T-helper 17 cell (primary cell): ENCODE results near the gene ATF7IP. TPM values are rescaled to one million over a fixed set of nuclear protein-coding genes. Genes with fewer than 3 reads are reported as not detected.

ENCODE experiments used
- ATAC-seq: fragments of 150-1000 bp; cut with Tn5 transposase; 2 replicates; pipeline ENCODE4 v1.10.0; 2021; ENCODE audit warnings: mild to moderate bottlenecking, moderate library complexity
- DNase-seq, 3 donors: peaks; one replicate each; pipeline versions ENCODE4 v3.0.0 to v3.0.0-alpha.2; 2020 to 2021
- H3K9me3 ChIP-seq: one replicate; pipeline ENCODE4 v1.7.0; 2013; ENCODE audit warnings: low read length, mild to moderate bottlenecking; ENCODE audit not compliant: control insufficient read depth, poor library complexity, severe bottlenecking
- H3K27ac Mint-ChIP-seq: one replicate; pipeline ENCODE4 v1.8.0; 2022; ENCODE audit warnings: mild to moderate bottlenecking, moderate library complexity, mixed read lengths
- H3K27me3 Mint-ChIP-seq: one replicate; pipeline ENCODE4 v1.8.0; 2022; ENCODE audit warnings: mixed read lengths
- H3K36me3 Mint-ChIP-seq: one replicate; pipeline ENCODE4 v1.8.0; 2022; ENCODE audit warnings: low read depth, mixed read lengths
- H3K4me1 Mint-ChIP-seq: one replicate; pipeline ENCODE4 v1.8.0; 2022; ENCODE audit warnings: mild to moderate bottlenecking, mixed read lengths
- H3K4me3 Mint-ChIP-seq: one replicate; pipeline ENCODE4 v1.8.0; 2022; ENCODE audit warnings: mild to moderate bottlenecking, moderate library complexity, mixed read lengths
- total RNA-seq, 4 donors: library from RNA in 2 of 4; stranded (reverse) in 2 of 4; gene quantifications; one replicate each; pipeline ENCODE4 v1.2.3 and lab custom pipeline; 2022 to 2026

Gene ATF7IP
- total RNA-seq, 2 donors from 2014 or later = 153 to 164 TPM

GRCh38 chr12:14410177-14410576 is 44.7 kb downstream of the ATF7IP start:
- peaks cover 26% of the 10 kb centered on the region for H3K4me1 Mint-ChIP-seq
- ATAC-seq (no peak), DNase-seq (no peak)
- peak overlapping the region; percentile 91 for H3K27ac Mint-ChIP-seq
- no peak overlapping the region for H3K4me3 Mint-ChIP-seq
- peaks cover 2% of the 10 kb centered on the region for H3K36me3 Mint-ChIP-seq
- no peaks in the 10 kb centered on the region for H3K9me3 ChIP-seq
- H3K27me3 Mint-ChIP-seq = no peaks in the 10 kb centered on the region

GRCh38 chr12:14410841-14411569 is 45.5 kb downstream of the ATF7IP start:
- peaks cover 28% of the 10 kb centered on the region for H3K4me1 Mint-ChIP-seq
- ATAC-seq = peak; percentile 91
- no peaks in the 10 kb centered on the region for H3K9me3 ChIP-seq
- no peak for DNase-seq
- peak overlapping the region; percentile 55 for H3K4me3 Mint-ChIP-seq
- no peaks in the 10 kb centered on the region for H3K27me3 Mint-ChIP-seq
- peaks cover 2% of the 10 kb centered on the region for H3K36me3 Mint-ChIP-seq
- peak overlapping the region; percentile 91 for H3K27ac Mint-ChIP-seq

- no peak for DNase-seq
- Mint-ChIP-seq H3K36me3 (no peaks in the 10 kb centered on the region), H3K27ac (peak overlapping the region; percentile 92), H3K4me1 (peaks cover 38% of the 10 kb centered on the region), H3K27me3 (no peaks in the 10 kb centered on the region), H3K4me3 (peak overlapping the region; percentile 62)
- H3K9me3 ChIP-seq = no peaks in the 10 kb centered on the region
- ATAC-seq = peak; percentile 77
Measured at GRCh38 chr12:14416658-14417057, 51.2 kb downstream of the ATF7IP start.

- Mint-ChIP-seq H3K27ac (peak overlapping the region; percentile 92), H3K4me1 (peaks cover 36% of the 10 kb centered on the region), H3K27me3 (no peaks in the 10 kb centered on the region), H3K36me3 (no peaks in the 10 kb centered on the region), H3K4me3 (peak overlapping the region; percentile 88)
- DNase-seq (peak; percentile 25 to 50 (median 31)), ATAC-seq (peak; percentile 76)
- no peaks in the 10 kb centered on the region for H3K9me3 ChIP-seq
Measured at GRCh38 chr12:14417715-14418114, 52.2 kb downstream of the ATF7IP start.

GRCh38 chr12:14418451-14418890 is 53.0 kb downstream of the ATF7IP start:
- no peaks in the 10 kb centered on the region for H3K9me3 ChIP-seq
- Mint-ChIP-seq H3K27me3 (no peaks in the 10 kb centered on the region), H3K27ac (peak overlapping the region; percentile 92), H3K4me1 (peaks cover 32% of the 10 kb centered on the region), H3K4me3 (peak overlapping the region; percentile 50), H3K36me3 (no peaks in the 10 kb centered on the region)
- ATAC-seq (peak; percentile 69), DNase-seq (no peak)

- no peak for DNase-seq
- ATAC-seq = no peak
- no peaks in the 10 kb centered on the region for H3K9me3 ChIP-seq
- Mint-ChIP-seq H3K36me3 (peaks cover 11% of the 10 kb centered on the region), H3K27me3 (no peaks in the 10 kb centered on the region), H3K4me3 (peak overlapping the region; percentile 25), H3K27ac (no peak overlapping the region), H3K4me1 (peaks cover 33% of the 10 kb centered on the region)
Measured at GRCh38 chr12:14422516-14423230, 57.2 kb downstream of the ATF7IP start.

GRCh38 chr12:14424545-14424944 is 59.1 kb downstream of the ATF7IP start:
- H3K27ac Mint-ChIP-seq = peak overlapping the region; percentile 71
- H3K36me3 Mint-ChIP-seq = peaks cover 15% of the 10 kb centered on the region
- H3K27me3 Mint-ChIP-seq = no peaks in the 10 kb centered on the region
- H3K4me3 Mint-ChIP-seq = no peak overlapping the region
- peaks cover 39% of the 10 kb centered on the region for H3K4me1 Mint-ChIP-seq
- DNase-seq (no peak), ATAC-seq (no peak)
- H3K9me3 ChIP-seq = no peaks in the 10 kb centered on the region

- Mint-ChIP-seq H3K4me1 (peaks cover 33% of the 10 kb centered on the region), H3K4me3 (no peak overlapping the region), H3K27me3 (no peaks in the 10 kb centered on the region), H3K27ac (peak overlapping the region; percentile 35), H3K36me3 (peaks cover 19% of the 10 kb centered on the region)
- no peak for DNase-seq
- ATAC-seq = no peak
- H3K9me3 ChIP-seq = no peaks in the 10 kb centered on the region
Measured at GRCh38 chr12:14426792-14427191, 61.3 kb downstream of the ATF7IP start.

GRCh38 chr12:14427929-14428328 is 62.4 kb downstream of the ATF7IP start:
- no peaks in the 10 kb centered on the region for H3K9me3 ChIP-seq
- H3K36me3 Mint-ChIP-seq = peaks cover 19% of the 10 kb centered on the region
- ATAC-seq = no peak
- DNase-seq = no peak
- H3K4me3 Mint-ChIP-seq = peak overlapping the region; percentile 26
- peak overlapping the region; percentile 35 for H3K27ac Mint-ChIP-seq
- H3K27me3 Mint-ChIP-seq = no peaks in the 10 kb centered on the region
- H3K4me1 Mint-ChIP-seq = peaks cover 39% of the 10 kb centered on the region

GRCh38 chr12:14430394-14430986 is 65.0 kb downstream of the ATF7IP start:
- Mint-ChIP-seq H3K27ac (peak overlapping the region; percentile 68), H3K4me1 (peaks cover 40% of the 10 kb centered on the region), H3K4me3 (no peak overlapping the region), H3K36me3 (peaks cover 18% of the 10 kb centered on the region), H3K27me3 (no peaks in the 10 kb centered on the region)
- no peak for DNase-seq
- no peak for ATAC-seq
- no peaks in the 10 kb centered on the region for H3K9me3 ChIP-seq

GRCh38 chr12:14431975-14432374 is 66.5 kb downstream of the ATF7IP start:
- Mint-ChIP-seq H3K27me3 (no peaks in the 10 kb centered on the region), H3K4me1 (peaks cover 35% of the 10 kb centered on the region), H3K4me3 (peak overlapping the region; percentile 31), H3K27ac (peak overlapping the region; percentile 68), H3K36me3 (peaks cover 18% of the 10 kb centered on the region)
- H3K9me3 ChIP-seq = no peaks in the 10 kb centered on the region
- no peak for ATAC-seq
- no peak for DNase-seq

GRCh38 chr12:14435627-14436026 is 70.1 kb downstream of the ATF7IP start:
- Mint-ChIP-seq H3K27ac (peak overlapping the region; percentile 84), H3K36me3 (peaks cover 18% of the 10 kb centered on the region), H3K27me3 (no peaks in the 10 kb centered on the region), H3K4me1 (peaks cover 24% of the 10 kb centered on the region), H3K4me3 (no peak overlapping the region)
- no peak for ATAC-seq
- no peak for DNase-seq
- H3K9me3 ChIP-seq = no peaks in the 10 kb centered on the region

GRCh38 chr12:14442221-14442881 is 76.9 kb downstream of the ATF7IP start:
- ATAC-seq (no peak), DNase-seq (no peak)
- Mint-ChIP-seq H3K36me3 (peaks cover 12% of the 10 kb centered on the region), H3K4me3 (no peak overlapping the region), H3K4me1 (peaks cover 11% of the 10 kb centered on the region), H3K27ac (peak overlapping the region; percentile 72), H3K27me3 (no peaks in the 10 kb centered on the region)
- H3K9me3 ChIP-seq = no peaks in the 10 kb centered on the region
